SK-N-SH (cell line): Measurements from ENCODE around the gene AP1S3. TPM values are rescaled to one million over a fixed set of nuclear protein-coding genes. Genes with fewer than 3 reads are reported as not detected.

Source experiments
- CTCF ChIA-PET: fragments of 300-600, 350-600 bp; formaldehyde crosslinking; extraction: SDS; loops from one replicate; lab custom pipeline; 2021; lab: Yijun Ruan, JAX
- POLR2A ChIA-PET: fragments of 350-600 bp; sonication (Branson Sonifier 250); formaldehyde crosslinking; extraction: SDS; loops from one replicate; lab custom pipeline; 2020; ENCODE audit warnings: antibody characterized with exemption, inconsistent platforms; lab: Yijun Ruan, JAX
- DNase-seq: peaks from one replicate; pipeline ENCODE4 v3.0.0; 2012
- H2AFZ ChIP-seq: fragments of 200-600 bp; sonication (generic); 2 replicates; pipeline ENCODE4 v1.8.1; 2016; ENCODE audit warnings: antibody characterized with exemption, mild to moderate bottlenecking, low read depth
- H3F3A ChIP-seq: fragments of 200-600 bp; sonication (generic); replicated peaks from 2 replicates; pipeline ENCODE3; 2016; ENCODE audit warnings: antibody characterized with exemption, mild to moderate bottlenecking; ENCODE audit not compliant: insufficient read depth
- H3K27ac ChIP-seq, 2 experiments: fragments of 200-500 bp in 1 of 2; fragments of 200-600 bp in 1 of 2; sonication (Bioruptor generic) in 1 of 2; sonication (generic), shearing (Covaris generic) in 1 of 2; 2 replicates each; pipeline versions ENCODE4 v1.5.1 to v1.6.1; 2014 to 2016; ENCODE audit warnings: low read depth in 2 of 2, inconsistent platforms in 1 of 2, low read length in 1 of 2, mild to moderate bottlenecking in 1 of 2, mixed read lengths in 1 of 2
- H3K27me3 ChIP-seq: fragments of 200-600 bp; sonication (generic), shearing (Covaris generic); 2 replicates; pipeline ENCODE4 v1.6.1; 2016; ENCODE audit warnings: mixed run types; ENCODE audit not compliant: insufficient read depth
- H3K36me3 ChIP-seq, 2 experiments: fragments of 200-500 bp in 1 of 2; fragments of 200-600 bp in 1 of 2; sonication (Bioruptor generic) in 1 of 2; sonication (generic) in 1 of 2; replicated peaks in 1 of 2; 2 replicates each; pipeline versions ENCODE3 to v1.5.1; 2014 to 2016; ENCODE audit warnings: low read length in 1 of 2, mild to moderate bottlenecking in 1 of 2; ENCODE audit not compliant: insufficient read depth in 2 of 2, control insufficient read depth in 1 of 2
- H3K4me1 ChIP-seq, 2 experiments: fragments of 200-500 bp in 1 of 2; fragments of 200-600 bp in 1 of 2; sonication (Bioruptor generic) in 1 of 2; sonication (generic), shearing (Covaris generic) in 1 of 2; 2 replicates each; pipeline versions ENCODE4 v1.5.1 to v1.6.1; 2014 to 2016; ENCODE audit warnings: low read depth in 1 of 2, low read length in 1 of 2, mixed run types in 1 of 2; ENCODE audit not compliant: insufficient read depth in 2 of 2, control insufficient read depth in 1 of 2
- H3K4me2 ChIP-seq: fragments of 200-600 bp; sonication (generic), shearing (Covaris generic); 2 replicates; pipeline ENCODE4 v1.6.1; 2017; ENCODE audit warnings: mixed run types
- H3K4me3 ChIP-seq, 2 experiments: fragments of 200-500 bp in 1 of 2; fragments of 200-600 bp in 1 of 2; sonication (Bioruptor generic) in 1 of 2; sonication (generic), shearing (Covaris generic) in 1 of 2; 2 replicates each; pipeline versions ENCODE4 v1.5.1 to v1.8.1; 2014 to 2016; ENCODE audit warnings: low read depth in 2 of 2, inconsistent platforms in 1 of 2, low read length in 1 of 2, mild to moderate bottlenecking in 1 of 2, mixed read lengths in 1 of 2, moderate library complexity in 1 of 2
- H3K79me2 ChIP-seq: fragments of 200-600 bp; sonication (generic); 2 replicates; pipeline ENCODE4 v1.8.1; 2017; ENCODE audit warnings: mild to moderate bottlenecking; ENCODE audit not compliant: insufficient read depth
- H3K9ac ChIP-seq: fragments of 200-600 bp; sonication (generic); 2 replicates; pipeline ENCODE4 v1.6.1; 2017; ENCODE audit warnings: mixed run types
- H3K9me2 ChIP-seq: fragments of 200-600 bp; sonication (generic); 2 replicates; pipeline ENCODE4 v1.6.1; 2017; ENCODE audit warnings: mixed run types
- H3K9me3 ChIP-seq: fragments of 200-600 bp; sonication (generic); 2 replicates; pipeline ENCODE4 v1.6.1; 2017; ENCODE audit warnings: mixed run types, mild to moderate bottlenecking, moderate library complexity
- H4K20me1 ChIP-seq: fragments of 200-600 bp; sonication (generic); 2 replicates; pipeline ENCODE4 v1.6.1; 2017; ENCODE audit warnings: mild to moderate bottlenecking, mixed run types; ENCODE audit not compliant: insufficient read depth
- CHD2 ChIP-seq: fragments of 150-350 bp; IDR thresholded peaks from 2 replicates; pipeline ENCODE4 v1.6.1; 2018; ENCODE audit warnings: low read length; ENCODE audit not compliant: partially characterized antibody
- CTCF ChIP-seq: fragments of 200-600 bp; sonication (generic); IDR thresholded peaks from 2 replicates; pipeline ENCODE4 v1.6.1; 2017; ENCODE audit warnings: antibody characterized with exemption, mild to moderate bottlenecking, moderate library complexity
- EP300 ChIP-seq, 2 experiments: IDR thresholded peaks; 2 replicates each; pipeline versions ENCODE4 v1.4.0 to v1.6.1; 2012; ENCODE audit warnings: borderline replicate concordance in 1 of 2, low read depth in 1 of 2, low read length in 1 of 2
- EZH2phosphoT487 ChIP-seq: fragments of 200-600 bp; sonication (generic); IDR thresholded peaks from 2 replicates; pipeline ENCODE4 v1.6.1; 2017; ENCODE audit warnings: low read depth, mixed run types, mild to moderate bottlenecking, antibody characterized with exemption, moderate library complexity, borderline replicate concordance
- FOSL2 ChIP-seq: IDR thresholded peaks from 2 replicates; pipeline ENCODE4 v1.4.0; 2012; ENCODE audit warnings: low read depth, mild to moderate bottlenecking, moderate library complexity, borderline replicate concordance
- FOXJ3 ChIP-seq: sonication (generic); formaldehyde crosslinking; IDR thresholded peaks from 2 replicates; pipeline ENCODE4 v1.5.1; 2020; ENCODE audit warnings: mild to moderate bottlenecking, missing genetic modification reagents
- GATA2 ChIP-seq: sonication (generic); formaldehyde crosslinking; IDR thresholded peaks from 2 replicates; pipeline ENCODE4 v1.5.0; 2020; ENCODE audit warnings: mild to moderate bottlenecking, missing genetic modification reagents
- JUND ChIP-seq: IDR thresholded peaks from 2 replicates; pipeline ENCODE4 v1.4.0; 2012
- PBX3 ChIP-seq: IDR thresholded peaks from 2 replicates; pipeline ENCODE4; 2012
- RAD21 ChIP-seq: IDR thresholded peaks from 2 replicates; pipeline ENCODE4 v1.6.1; 2012; ENCODE audit warnings: mild to moderate bottlenecking, low read length
- RCOR1 ChIP-seq: fragments of 150-350 bp; IDR thresholded peaks from 2 replicates; pipeline ENCODE4 v1.6.1; 2017; ENCODE audit warnings: antibody characterized with exemption, low read length
- RFX5 ChIP-seq: IDR thresholded peaks from 2 replicates; pipeline ENCODE4 v1.6.1; 2012; ENCODE audit warnings: mild to moderate bottlenecking, improper control_type of control experiment, low read length
- RXRA ChIP-seq: IDR thresholded peaks from 2 replicates; pipeline ENCODE4 v1.4.0; 2012; ENCODE audit warnings: low read depth, mild to moderate bottlenecking, borderline replicate concordance
- SMC3 ChIP-seq: IDR thresholded peaks from 2 replicates; pipeline ENCODE4 v1.6.1; 2012; ENCODE audit warnings: low read depth, low read length, improper control_type of control experiment
- TCF12 ChIP-seq: IDR thresholded peaks from 2 replicates; pipeline ENCODE4 v1.4.0; 2012
- USF2 ChIP-seq: fragments of 150-350 bp; IDR thresholded peaks from 2 replicates; pipeline ENCODE4 v1.6.1; 2017; ENCODE audit warnings: antibody characterized with exemption, low read length, low read depth, borderline replicate concordance
- WGBS: methylation state at CpG from one replicate; pipeline ENCODE4 v1.1.6; 2017; ENCODE audit warnings: low lambda C conversion rate; 5-methylcytosine and 5-hydroxymethylcytosine counted together
- polyA plus RNA-seq, 3 experiments: library from polyadenylated mRNA; depleted of rRNA; stranded (reverse); fragments of >200 nt; gene quantifications; 2 replicates each; pipeline ENCODE4 v1.2.3, GENCODE V29; 2012

The AP1S3 gene
- polyA plus RNA-seq, 1 of the 3 experiments (the other 2 are of a cell fraction): 4.8 TPM

GRCh38 chr2:223834431-223834830 is 3.0 kb downstream of the AP1S3 start:
- Histone ChIP-seq H4K20me1 (no peaks in the 10 kb centered on the region), H3K36me3 (peaks cover 0 to 3% of the 10 kb centered on the region in 2 experiments), H3K27me3 (no peaks in the 10 kb centered on the region), H3F3A (peaks cover 3% of the 10 kb centered on the region), H2AFZ (no peak overlapping the region), H3K27ac (no peak overlapping the region), H3K4me1 (peaks cover 0 to 3% of the 10 kb centered on the region in 2 experiments; a peak in 2 of 4 replicates), H3K79me2 (peaks cover 15% of the 10 kb centered on the region), H3K9me3 (no peaks in the 10 kb centered on the region), H3K9ac (no peak overlapping the region), H3K4me2 (no peak overlapping the region), H3K9me2 (no peaks in the 10 kb centered on the region), H3K4me3 (no peak overlapping the region)
- DNase-seq: no peak
- no peak for TF ChIP-seq EP300 (IDR thresholded peaks at IDR 0.05; ENCODE audit: borderline replicate concordance in 1 of 2, low read depth in 1 of 2, low read length in 1 of 2)
- TF ChIP-seq JUND: no peak
- TF ChIP-seq FOXJ3 (CRISPR knock-in tag): no peak
- TF ChIP-seq CHD2: no peak
- TF ChIP-seq PBX3: no peak
- TF ChIP-seq RXRA: no peak
- TF ChIP-seq RCOR1: no peak
- TF ChIP-seq GATA2 (CRISPR knock-in tag): no peak
- no peak for TF ChIP-seq RFX5
- TF ChIP-seq TCF12: no peak
- TF ChIP-seq SMC3: no peak
- no peak for TF ChIP-seq RAD21
- TF ChIP-seq USF2: no peak
- no peak for TF ChIP-seq EZH2phosphoT487
- no peak for TF ChIP-seq FOSL2
- TF ChIP-seq CTCF: no peak
- ChIA-PET POLR2A (no interaction called here), CTCF (no interaction called here)
- 87% methylated on average over 1 of the region's 1 CpG for WGBS
